NCI-H1436 treated with DMSO at 0.1 percent for 48 hours (cell line): ENCODE data around the gene RNF213.
"Not testable (repeated sequence)": the region's sequence is repeated elsewhere in the genome, so short reads cannot be mapped to it uniquely, and the experiment has no call there.

Experiments used
- DNase-seq: peaks from one replicate; lab custom pipeline; 2025; lab: John Stamatoyannopoulos, UW

RNF213 gene

GRCh38 chr17:80252871-80253270 lies 7.8 kb upstream of the RNF213 start:
- no peak for DNase-seq

- no peak for DNase-seq
Measured at GRCh38 chr17:80253631-80254395, 6.8 kb upstream of the RNF213 start.

- no peak for DNase-seq
Measured at GRCh38 chr17:80254396-80255251, 6.0 kb upstream of the RNF213 start.

- no peak for DNase-seq
Measured at GRCh38 chr17:80256034-80256350, 4.7 kb upstream of the RNF213 start.

GRCh38 chr17:80257716-80258213 lies 2.9 kb upstream of the RNF213 start:
- no peak for DNase-seq

- DNase-seq, result not testable (repeated sequence)
Measured at GRCh38 chr17:80258296-80258695, 2.4 kb upstream of the RNF213 start.

GRCh38 chr17:80259457-80260068 lies 1.1 kb upstream of the RNF213 start:
- no peak for DNase-seq

GRCh38 chr17:80260069-80260535 lies 550 bp upstream of the RNF213 start:
- DNase-seq, result no peak

GRCh38 chr17:80261159-80261894 lies 675 bp downstream of the RNF213 start:
- no peak for DNase-seq

GRCh38 chr17:80261895-80262279 lies 1.2 kb downstream of the RNF213 start:
- DNase-seq, result no peak

- no peak for DNase-seq
Measured at GRCh38 chr17:80262291-80262690, 1.6 kb downstream of the RNF213 start.

- no peak for DNase-seq
Measured at GRCh38 chr17:80262775-80263244, 2.2 kb downstream of the RNF213 start.

GRCh38 chr17:80263253-80264204 lies 2.9 kb downstream of the RNF213 start:
- DNase-seq, result peak; percentile 54

- DNase-seq, result no peak
Measured at GRCh38 chr17:80264205-80265075, 3.8 kb downstream of the RNF213 start.

- DNase-seq, result no peak
Measured at GRCh38 chr17:80265205-80266068, 4.8 kb downstream of the RNF213 start.

- DNase-seq, result no peak
Measured at GRCh38 chr17:80267391-80267790, 6.7 kb downstream of the RNF213 start.

- DNase-seq, result no peak
Measured at GRCh38 chr17:80268427-80268826, 7.8 kb downstream of the RNF213 start.

- DNase-seq, result no peak
Measured at GRCh38 chr17:80269405-80269807, 8.8 kb downstream of the RNF213 start.

- no peak for DNase-seq
Measured at GRCh38 chr17:80270104-80270503, 9.5 kb downstream of the RNF213 start.
